SK-N-SH treated with all-trans-retinoic acid at 6 μM for 48 hours (cell line): ENCODE results near the gene DSC3.

Experiments used
- ATAC-seq: fragments of 200-7000 bp; cut with Tn5 transposase; 3 replicates; pipeline ENCODE4 v1.9.1; 2020; ENCODE audit warnings: mild to moderate bottlenecking, moderate library complexity
- ARNTL ChIP-seq: fragments of 450-650 bp; formaldehyde crosslinking; IDR thresholded peaks from 2 replicates; pipeline ENCODE4 v1.5.0; 2020; ENCODE audit warnings: low read depth, mild to moderate bottlenecking, moderate library complexity, borderline replicate concordance
- BACH2 ChIP-seq: fragments of 250-450 bp; sonication (Bioruptor Pico); IDR thresholded peaks from 2 replicates; pipeline ENCODE4 v1.9.0; 2021; ENCODE audit warnings: mild to moderate bottlenecking, borderline replicate concordance
- CSDC2 ChIP-seq: fragments of 250-450 bp; sonication (Bioruptor Pico); IDR thresholded peaks from 2 replicates; pipeline ENCODE4 v1.5.0; 2020; ENCODE audit warnings: mild to moderate bottlenecking, moderate library complexity
- CSRNP3 ChIP-seq: fragments of 250-450 bp; sonication (Bioruptor Pico); IDR thresholded peaks from 2 replicates; pipeline ENCODE4 v1.5.1; 2021; ENCODE audit warnings: mild to moderate bottlenecking, moderate library complexity
- ESRRG ChIP-seq: fragments of 250-450 bp; sonication (Bioruptor Pico); IDR thresholded peaks from 2 replicates; pipeline ENCODE4 v1.6.1; 2021; ENCODE audit warnings: mild to moderate bottlenecking
- GLIS3 ChIP-seq: fragments of 250-450 bp; sonication (Bioruptor Pico); IDR thresholded peaks from 2 replicates; pipeline ENCODE4 v1.5.0; 2020; ENCODE audit warnings: mild to moderate bottlenecking, moderate library complexity
- ISL1 ChIP-seq: fragments of 250-450 bp; sonication (Bioruptor Pico); IDR thresholded peaks from 2 replicates; pipeline ENCODE4 v2.1.2; 2022; ENCODE audit warnings: mild to moderate bottlenecking, moderate library complexity
- OSR1 ChIP-seq: fragments of 250-450 bp; sonication (Bioruptor Pico); IDR thresholded peaks from 2 replicates; pipeline ENCODE4 v1.8.0; 2022; ENCODE audit warnings: moderate library complexity, mild to moderate bottlenecking, inconsistent platforms
- PATZ1 ChIP-seq: fragments of 250-450 bp; sonication (Bioruptor Pico); IDR thresholded peaks from 2 replicates; pipeline ENCODE4 v1.8.0; 2020; ENCODE audit warnings: mild to moderate bottlenecking, moderate library complexity, borderline replicate concordance
- POU6F1 ChIP-seq: fragments of 250-450 bp; sonication (Bioruptor Pico); IDR thresholded peaks from 2 replicates; pipeline ENCODE4 v1.8.0; 2021; ENCODE audit warnings: low read depth, mild to moderate bottlenecking, moderate library complexity, borderline replicate concordance
- PPARA ChIP-seq: fragments of 250-450 bp; sonication (Bioruptor Pico); IDR thresholded peaks from 2 replicates; pipeline ENCODE4 v1.5.0; 2020; ENCODE audit warnings: mild to moderate bottlenecking, borderline replicate concordance
- RARB ChIP-seq: fragments of 250-450 bp; sonication (Bioruptor Pico); IDR thresholded peaks from 2 replicates; pipeline ENCODE4 v1.8.0; 2021; ENCODE audit warnings: mild to moderate bottlenecking, moderate library complexity
- SNAI2 ChIP-seq: fragments of 250-450 bp; sonication (Bioruptor Pico); IDR thresholded peaks from 2 replicates; pipeline ENCODE4 v1.5.0; 2020; ENCODE audit warnings: mild to moderate bottlenecking, moderate library complexity
- TOX ChIP-seq: fragments of 250-450 bp; sonication (Bioruptor Pico); IDR thresholded peaks from 2 replicates; pipeline ENCODE4 v1.8.0; 2021; ENCODE audit warnings: mild to moderate bottlenecking, moderate library complexity, borderline replicate concordance
- TSHZ2 ChIP-seq: fragments of 250-450 bp; sonication (Bioruptor Pico); IDR thresholded peaks from 2 replicates; pipeline ENCODE4 v1.5.0; 2020; ENCODE audit warnings: mild to moderate bottlenecking, moderate library complexity
- ZFP3 ChIP-seq: fragments of 250-450 bp; sonication (Bioruptor Pico); IDR thresholded peaks from 2 replicates; pipeline ENCODE4 v1.5.0; 2020; ENCODE audit warnings: mild to moderate bottlenecking, moderate library complexity
- ZFP30 ChIP-seq: fragments of 450-650 bp; formaldehyde crosslinking; IDR thresholded peaks from 2 replicates; pipeline ENCODE4 v1.5.0; 2022; ENCODE audit warnings: mild to moderate bottlenecking, moderate library complexity
- ZNF565 ChIP-seq: fragments of 450-650 bp; formaldehyde crosslinking; conservative IDR thresholded peaks from 2 replicates; pipeline ENCODE4 v1.5.0; 2020; ENCODE audit warnings: low read depth, mild to moderate bottlenecking, moderate library complexity
- ZNF70 ChIP-seq: fragments of 450-650 bp; formaldehyde crosslinking; IDR thresholded peaks from 2 replicates; pipeline ENCODE4 v1.5.0; 2020; ENCODE audit warnings: mild to moderate bottlenecking, moderate library complexity
- ZNF8 ChIP-seq: fragments of 450-650 bp; formaldehyde crosslinking; IDR thresholded peaks from 2 replicates; pipeline ENCODE4 v1.5.0; 2020; ENCODE audit warnings: mild to moderate bottlenecking, moderate library complexity

Gene DSC3

GRCh38 chr18:30967701-30968100, 74.8 kb downstream of the DSC3 start (continued):
- TF ChIP-seq PPARA (CRISPR knock-in tag) = no peak
- no peak for TF ChIP-seq RARB (CRISPR knock-in tag)
- no peak for TF ChIP-seq ARNTL (CRISPR knock-in tag)
- no peak for TF ChIP-seq TOX (CRISPR knock-in tag)
- no peak for TF ChIP-seq GLIS3 (CRISPR knock-in tag)
- TF ChIP-seq BACH2 (CRISPR knock-in tag) = no peak

- ATAC-seq = no peak
Measured at GRCh38 chr18:30965237-30965636, 77.3 kb downstream of the DSC3 start.

GRCh38 chr18:30960661-30961060, 81.9 kb downstream of the DSC3 start:
- ATAC-seq = no peak
- TF ChIP-seq RARB (CRISPR knock-in tag) (no peak), ZNF565 (CRISPR knock-in tag) (no peak), PPARA (CRISPR knock-in tag) (no peak), ZNF70 (CRISPR knock-in tag) (no peak), PATZ1 (CRISPR knock-in tag) (no peak), ESRRG (CRISPR knock-in tag) (no peak), TOX (CRISPR knock-in tag) (no peak), ZFP3 (CRISPR knock-in tag) (no peak), ISL1 (CRISPR knock-in tag) (no peak), ZNF8 (CRISPR knock-in tag) (no peak), ZFP30 (CRISPR knock-in tag) (no peak), BACH2 (CRISPR knock-in tag) (no peak), CSRNP3 (CRISPR knock-in tag) (no peak), POU6F1 (CRISPR knock-in tag) (no peak)

More at GRCh38 chr18:30965237-30965636, 77.3 kb downstream of the DSC3 start:
- no peak for TF ChIP-seq ARNTL (CRISPR knock-in tag)

GRCh38 chr18:30957066-30957465, 85.5 kb downstream of the DSC3 start:
- no peak for ATAC-seq

More at GRCh38 chr18:30957066-30957465, 85.5 kb downstream of the DSC3 start:
- TF ChIP-seq ZNF565 (CRISPR knock-in tag) (no peak), POU6F1 (CRISPR knock-in tag) (no peak), ZNF8 (CRISPR knock-in tag) (no peak), SNAI2 (CRISPR knock-in tag) (no peak), ESRRG (CRISPR knock-in tag) (no peak), PATZ1 (CRISPR knock-in tag) (no peak), TSHZ2 (CRISPR knock-in tag) (no peak), OSR1 (CRISPR knock-in tag) (no peak), CSDC2 (no peak), TOX (CRISPR knock-in tag) (no peak), CSRNP3 (CRISPR knock-in tag) (no peak)
